ENCODE results near the gene CCL18.
"Not testable (repeated sequence)": the region's sequence is repeated elsewhere in the genome, so short reads cannot be mapped to it uniquely, and the experiment has no call there.

CCL18 gene

GRCh38 chr17:36063786-36064541 is at the start of gene CCL18:
Gene CCL18 (plus strand): TSS chr17:36064272. CDS start chr17:36064343, 71 bp downstream.
- no peak for DNase-seq

- DNase-seq, result no peak
Observed at GRCh38 chr17:36014946-36015345, 49.1 kb upstream of the CCL18 start.

GRCh38 chr17:36015895-36016294 is 48.2 kb upstream of the CCL18 start:
- DNase-seq, result not testable (repeated sequence)

- no peak for DNase-seq
Observed at GRCh38 chr17:36016555-36016954, 47.5 kb upstream of the CCL18 start.

GRCh38 chr17:36017799-36018198 is 46.3 kb upstream of the CCL18 start, which contains the start of gene CCL23:
Gene CCL23 (minus strand): TSS chr17:36017972. CDS start chr17:36017897, 75 bp downstream.
- DNase-seq, result no peak

- no peak for DNase-seq
Observed at GRCh38 chr17:36019423-36019822, 44.6 kb upstream of the CCL18 start.

GRCh38 chr17:36024106-36024869 is 39.8 kb upstream of the CCL18 start:
- no peak for DNase-seq

- no peak for DNase-seq
Observed at GRCh38 chr17:36027761-36028160, 36.3 kb upstream of the CCL18 start.

GRCh38 chr17:36030956-36031355 is 33.1 kb upstream of the CCL18 start:
- DNase-seq, result no peak

- DNase-seq, result no peak
Observed at GRCh38 chr17:36034127-36034526, 29.9 kb upstream of the CCL18 start.

- DNase-seq, result no peak
Observed at GRCh38 chr17:36036235-36036634, 27.8 kb upstream of the CCL18 start.

GRCh38 chr17:36048066-36048465 is 16.0 kb upstream of the CCL18 start:
- DNase-seq, result no peak

GRCh38 chr17:36049643-36050042 is 14.4 kb upstream of the CCL18 start:
- DNase-seq, result no peak

- no peak for DNase-seq
Observed at GRCh38 chr17:36055171-36055570, 8.9 kb upstream of the CCL18 start.

- no peak for DNase-seq
Observed at GRCh38 chr17:36055921-36056520, 8.1 kb upstream of the CCL18 start.

GRCh38 chr17:36057911-36058310 is 6.2 kb upstream of the CCL18 start:
- DNase-seq, result no peak

- DNase-seq, result no peak
Observed at GRCh38 chr17:36059406-36059805, 4.7 kb upstream of the CCL18 start.

- no peak for DNase-seq
Observed at GRCh38 chr17:36060816-36061215, 3.3 kb upstream of the CCL18 start.

- no peak for DNase-seq
Observed at GRCh38 chr17:36066365-36066985, 2.4 kb downstream of the CCL18 start.

- no peak for DNase-seq
Observed at GRCh38 chr17:36068524-36068923, 4.5 kb downstream of the CCL18 start.

- DNase-seq, result no peak
Observed at GRCh38 chr17:36069136-36069535, 5.1 kb downstream of the CCL18 start.

GRCh38 chr17:36070427-36070826 is 6.4 kb downstream of the CCL18 start:
- DNase-seq, result no peak

- DNase-seq, result no peak
Observed at GRCh38 chr17:36071751-36072150, 7.7 kb downstream of the CCL18 start.

Data from NCI-H1417 (cell line).